Osteoblast (primary cell): ENCODE results near the gene CASZ1. TPM values are rescaled to one million over a fixed set of nuclear protein-coding genes. Genes with fewer than 3 reads are reported as not detected.

Experiments used
- DNase-seq: peaks from one replicate; pipeline ENCODE4 v3.0.0; 2011; ENCODE audit warnings: low spot score, mixed read lengths; ENCODE audit not compliant: insufficient read length; ENCODE audit errors: missing footprints
- H2AFZ ChIP-seq: 2 replicates; pipeline ENCODE4 v1.6.0; 2011; ENCODE audit warnings: mild to moderate bottlenecking, low read length
- H3K27ac ChIP-seq: 2 replicates; pipeline ENCODE4 v1.5.1; 2011; ENCODE audit warnings: mild to moderate bottlenecking, low read depth, low read length, moderate library complexity
- H3K27me3 ChIP-seq: 2 replicates; pipeline ENCODE4 v1.6.0; 2012; ENCODE audit warnings: mild to moderate bottlenecking, control low read depth, inconsistent platforms, low read length, moderate library complexity; ENCODE audit not compliant: insufficient read depth
- H3K36me3 ChIP-seq: 2 replicates; pipeline ENCODE4 v1.5.1; 2011; ENCODE audit warnings: mild to moderate bottlenecking, low read length, control low read depth, moderate library complexity; ENCODE audit not compliant: insufficient read depth
- H3K4me1 ChIP-seq: 2 replicates; pipeline ENCODE4 v1.5.1; 2011; ENCODE audit warnings: mild to moderate bottlenecking, low read length, control low read depth, moderate library complexity; ENCODE audit not compliant: insufficient read depth
- H3K4me2 ChIP-seq: 2 replicates; pipeline ENCODE4 v1.6.0; 2011; ENCODE audit warnings: mild to moderate bottlenecking, low read length; ENCODE audit not compliant: insufficient read depth
- H3K4me3 ChIP-seq: fragments of 200-600 bp; sonication (generic); 3 replicates; pipeline ENCODE4 v1.5.1; 2012; ENCODE audit warnings: mild to moderate bottlenecking, low read length, inconsistent platforms; ENCODE audit not compliant: insufficient read depth
- H3K79me2 ChIP-seq: 2 replicates; pipeline ENCODE4 v1.6.0; 2012; ENCODE audit warnings: mild to moderate bottlenecking, low read length, control low read depth, inconsistent platforms; ENCODE audit not compliant: insufficient read depth
- H3K9me3 ChIP-seq: 2 replicates; pipeline ENCODE4 v1.5.1; 2011; ENCODE audit warnings: low read depth, low read length, control low read depth
- H4K20me1 ChIP-seq: 2 replicates; pipeline ENCODE4 v1.6.0; 2012; ENCODE audit warnings: mild to moderate bottlenecking, low read length, control low read depth; ENCODE audit not compliant: insufficient read depth
- total RNA-seq: library from RNA; depleted of rRNA; stranded (reverse); fragments of >200 nt; gene quantifications from 2 replicates; pipeline ENCODE4 v1.2.3, GENCODE V29; 2012
- TF ChIP-seq, protein P1 (sequence below): IDR thresholded peaks from 2 replicates; pipeline ENCODE4 v1.5.1; 2011; ENCODE audit warnings: mild to moderate bottlenecking, low read depth, low read length, moderate library complexity; ENCODE audit errors: extremely low read depth

CASZ1 gene
- total RNA-seq, 1 donor, result 0.36 TPM

DNA sequence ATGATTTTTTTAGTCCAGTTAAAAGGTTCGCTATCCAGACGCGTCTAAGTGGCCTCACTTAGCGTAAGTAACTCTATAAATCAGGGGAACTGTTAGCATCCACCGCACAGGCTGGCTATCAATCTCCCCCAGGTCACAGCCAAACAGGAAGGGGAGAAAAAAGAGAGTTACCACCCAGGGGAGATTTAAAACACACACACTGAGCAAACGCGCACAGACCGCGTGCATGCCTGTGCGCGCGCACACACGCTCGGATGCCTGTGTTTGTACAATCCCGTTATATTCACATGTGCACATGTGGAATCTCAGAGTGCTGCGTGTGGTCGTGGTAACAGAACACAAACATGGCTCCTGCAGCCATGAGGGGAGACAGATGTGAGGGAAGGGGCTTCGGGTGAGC, 125.4 kb downstream of the CASZ1 start:
- TF ChIP-seq, protein P1, sequence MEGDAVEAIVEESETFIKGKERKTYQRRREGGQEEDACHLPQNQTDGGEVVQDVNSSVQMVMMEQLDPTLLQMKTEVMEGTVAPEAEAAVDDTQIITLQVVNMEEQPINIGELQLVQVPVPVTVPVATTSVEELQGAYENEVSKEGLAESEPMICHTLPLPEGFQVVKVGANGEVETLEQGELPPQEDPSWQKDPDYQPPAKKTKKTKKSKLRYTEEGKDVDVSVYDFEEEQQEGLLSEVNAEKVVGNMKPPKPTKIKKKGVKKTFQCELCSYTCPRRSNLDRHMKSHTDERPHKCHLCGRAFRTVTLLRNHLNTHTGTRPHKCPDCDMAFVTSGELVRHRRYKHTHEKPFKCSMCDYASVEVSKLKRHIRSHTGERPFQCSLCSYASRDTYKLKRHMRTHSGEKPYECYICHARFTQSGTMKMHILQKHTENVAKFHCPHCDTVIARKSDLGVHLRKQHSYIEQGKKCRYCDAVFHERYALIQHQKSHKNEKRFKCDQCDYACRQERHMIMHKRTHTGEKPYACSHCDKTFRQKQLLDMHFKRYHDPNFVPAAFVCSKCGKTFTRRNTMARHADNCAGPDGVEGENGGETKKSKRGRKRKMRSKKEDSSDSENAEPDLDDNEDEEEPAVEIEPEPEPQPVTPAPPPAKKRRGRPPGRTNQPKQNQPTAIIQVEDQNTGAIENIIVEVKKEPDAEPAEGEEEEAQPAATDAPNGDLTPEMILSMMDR, result no peak
- no peak for DNase-seq
- H3K9me3 ChIP-seq, result no peaks in the 10 kb centered on the region
- H3K27me3 ChIP-seq, result no peaks in the 10 kb centered on the region
- no peaks in the 10 kb centered on the region for H3K36me3 ChIP-seq
- no peaks in the 10 kb centered on the region for H3K79me2 ChIP-seq
- no peak overlapping the region for H3K27ac ChIP-seq
- H3K4me1 ChIP-seq, result no peaks in the 10 kb centered on the region
- H3K4me2 ChIP-seq, result no peak overlapping the region
- no peaks in the 10 kb centered on the region for H4K20me1 ChIP-seq
- H3K4me3 ChIP-seq, result no peak overlapping the region
- H2AFZ ChIP-seq, result no peak overlapping the region

DNA sequence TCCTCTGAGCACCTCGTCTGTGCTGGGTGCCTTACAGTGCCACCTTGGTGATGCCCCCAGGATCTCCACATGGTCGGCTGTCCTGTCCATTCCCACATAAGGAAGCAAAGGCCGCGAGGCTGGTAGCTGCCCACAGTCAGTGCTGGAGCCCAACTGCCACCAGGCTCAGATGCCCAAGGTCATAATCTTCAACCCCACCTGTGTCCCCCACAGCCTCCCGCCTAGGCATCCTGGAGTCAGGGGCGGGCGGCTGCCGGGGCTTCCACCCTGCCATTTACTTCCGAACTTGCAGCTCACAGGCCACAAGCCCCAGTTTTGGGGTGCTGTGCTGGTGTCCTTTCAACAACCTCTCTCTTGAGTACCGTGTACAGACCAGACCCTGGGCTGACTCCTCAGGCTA, 126.3 kb downstream of the CASZ1 start:
- H3K4me1 ChIP-seq, result no peaks in the 10 kb centered on the region

DNA sequence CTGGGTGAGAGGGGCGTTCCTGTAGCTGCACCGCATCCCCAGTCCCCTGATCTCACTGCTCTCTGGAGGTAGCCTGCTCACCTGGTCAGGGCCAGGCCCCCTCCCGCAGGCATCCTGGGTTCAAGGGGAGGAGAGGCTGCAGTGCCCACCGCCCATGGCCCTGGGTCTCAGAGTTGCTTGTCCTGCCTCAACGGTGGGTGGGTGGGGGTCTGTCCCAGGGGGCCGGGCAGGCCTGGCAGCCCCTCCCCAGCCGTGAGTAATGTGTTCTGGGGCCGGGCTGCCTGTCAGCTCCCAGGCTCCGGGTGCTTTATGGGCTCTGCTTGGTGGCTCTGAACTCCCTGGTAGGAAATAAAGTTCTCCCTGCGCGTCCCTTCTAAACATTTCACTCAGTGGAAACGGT, 126.9 kb downstream of the CASZ1 start:
- Histone ChIP-seq H3K4me2 (no peak overlapping the region), H3K27me3 (no peaks in the 10 kb centered on the region), H3K79me2 (no peaks in the 10 kb centered on the region), H3K27ac (no peak overlapping the region), H3K4me3 (no peak overlapping the region), H2AFZ (no peak overlapping the region), H4K20me1 (no peaks in the 10 kb centered on the region), H3K4me1 (no peaks in the 10 kb centered on the region), H3K36me3 (no peaks in the 10 kb centered on the region), H3K9me3 (no peaks in the 10 kb centered on the region)
- DNase-seq, result no peak
- TF ChIP-seq, protein P1, result no peak

More for the DNA sequence above, 126.3 kb downstream of the CASZ1 start:
- Histone ChIP-seq H3K4me2 (no peak overlapping the region), H4K20me1 (no peaks in the 10 kb centered on the region), H3K27me3 (no peaks in the 10 kb centered on the region), H3K36me3 (no peaks in the 10 kb centered on the region), H2AFZ (no peak overlapping the region), H3K79me2 (no peaks in the 10 kb centered on the region), H3K27ac (no peak overlapping the region), H3K9me3 (no peaks in the 10 kb centered on the region), H3K4me3 (no peak overlapping the region)
- DNase-seq, result no peak
- TF ChIP-seq, protein P1, result no peak

DNA sequence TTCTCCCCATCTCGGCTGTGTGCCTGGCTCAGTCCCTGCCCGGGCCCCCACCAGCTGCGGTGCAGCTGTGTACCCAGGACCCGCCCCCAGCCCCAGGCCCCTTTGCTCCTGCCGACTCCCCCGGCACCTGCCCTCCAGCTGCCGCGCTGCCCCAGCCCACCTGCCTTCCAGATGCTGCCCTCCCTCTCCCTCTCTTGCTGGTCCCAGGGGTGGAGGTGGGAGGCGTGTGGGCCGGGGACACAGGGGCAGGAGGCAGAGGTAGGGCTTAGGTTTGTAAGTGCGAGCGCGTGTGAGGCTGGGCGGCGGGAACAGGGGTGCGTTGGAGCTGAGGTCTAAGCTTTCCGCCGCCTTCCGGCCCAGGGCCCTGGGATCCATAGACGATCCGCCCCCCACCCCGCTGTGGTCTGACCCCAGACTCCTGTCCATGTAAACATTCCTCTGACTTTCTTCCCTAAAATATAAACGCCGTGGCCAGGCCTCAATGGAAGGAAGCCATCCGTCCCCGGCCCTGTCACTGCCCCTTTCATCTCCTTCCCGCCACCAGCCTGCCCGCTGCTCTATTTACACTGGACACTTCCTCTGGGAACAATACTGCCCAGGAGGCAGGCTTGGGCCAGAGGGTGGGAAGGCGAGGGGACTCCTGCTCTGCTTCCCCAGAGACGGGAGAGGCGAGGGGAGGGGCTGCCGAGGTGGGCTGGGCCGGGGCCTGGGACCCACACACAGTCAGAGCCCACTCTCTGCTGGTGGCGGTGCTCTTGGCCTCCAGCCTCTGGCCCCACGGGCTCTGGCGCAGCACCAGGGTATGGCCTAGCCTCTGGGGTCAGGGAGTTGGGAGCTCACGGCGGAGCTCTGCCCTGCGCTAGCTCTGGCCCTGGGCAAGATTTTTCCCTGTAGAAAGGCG, 128.3 kb downstream of the CASZ1 start:
- TF ChIP-seq, protein P1, result no peak
- Histone ChIP-seq H3K79me2 (no peaks in the 10 kb centered on the region), H4K20me1 (no peaks in the 10 kb centered on the region), H3K4me1 (no peaks in the 10 kb centered on the region), H3K27ac (no peak overlapping the region), H3K36me3 (no peaks in the 10 kb centered on the region), H3K4me2 (no peak overlapping the region), H3K9me3 (no peaks in the 10 kb centered on the region), H2AFZ (no peak overlapping the region), H3K27me3 (no peaks in the 10 kb centered on the region), H3K4me3 (no peak overlapping the region)
- no peak for DNase-seq
